Right renal pelvis (tissue), 4 donors: ENCODE measurements around the gene SH3GL1. TPM values are rescaled to one million over a fixed set of nuclear protein-coding genes. Genes with fewer than 3 reads are reported as not detected.

Experiments used
- DNase-seq, 4 donors: peaks; one replicate each; pipeline ENCODE4 v3.0.0-alpha.2; 2013; ENCODE audit warnings: low read depth in 4 of 4, low spot score in 3 of 4, missing footprints in 1 of 4
- polyA plus RNA-seq, 4 donors: library from polyadenylated mRNA; unstranded; fragments of 120-200 nt; gene quantifications; one replicate each; pipeline ENCODE4 v1.2.1, GENCODE V29; 2013; ENCODE audit not compliant: insufficient read length in 4 of 4

SH3GL1 gene
- polyA plus RNA-seq, 4 donors, result 60.1 to 82.5 (median 64.7) TPM

DNA sequence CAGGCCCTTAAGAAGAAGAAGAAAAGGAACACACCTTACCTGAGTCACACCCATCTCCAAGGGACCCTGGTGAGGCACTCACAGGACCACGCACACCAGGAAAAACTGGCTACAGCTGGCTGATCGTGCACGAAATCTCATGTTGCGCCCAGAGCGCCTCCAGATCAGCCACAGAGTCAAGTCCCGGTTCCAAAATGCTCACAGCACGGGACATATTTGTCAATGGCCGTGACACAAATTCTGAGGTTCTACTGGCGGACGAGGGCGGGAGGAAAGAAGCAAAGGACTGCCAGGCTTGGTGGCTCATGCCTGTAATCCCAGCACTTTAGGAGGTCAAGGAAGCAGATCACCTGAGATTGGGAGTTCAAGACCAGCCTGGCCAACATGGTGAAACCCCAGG, 21.5 kb downstream of the SH3GL1 start:
- no peak for DNase-seq

DNA sequence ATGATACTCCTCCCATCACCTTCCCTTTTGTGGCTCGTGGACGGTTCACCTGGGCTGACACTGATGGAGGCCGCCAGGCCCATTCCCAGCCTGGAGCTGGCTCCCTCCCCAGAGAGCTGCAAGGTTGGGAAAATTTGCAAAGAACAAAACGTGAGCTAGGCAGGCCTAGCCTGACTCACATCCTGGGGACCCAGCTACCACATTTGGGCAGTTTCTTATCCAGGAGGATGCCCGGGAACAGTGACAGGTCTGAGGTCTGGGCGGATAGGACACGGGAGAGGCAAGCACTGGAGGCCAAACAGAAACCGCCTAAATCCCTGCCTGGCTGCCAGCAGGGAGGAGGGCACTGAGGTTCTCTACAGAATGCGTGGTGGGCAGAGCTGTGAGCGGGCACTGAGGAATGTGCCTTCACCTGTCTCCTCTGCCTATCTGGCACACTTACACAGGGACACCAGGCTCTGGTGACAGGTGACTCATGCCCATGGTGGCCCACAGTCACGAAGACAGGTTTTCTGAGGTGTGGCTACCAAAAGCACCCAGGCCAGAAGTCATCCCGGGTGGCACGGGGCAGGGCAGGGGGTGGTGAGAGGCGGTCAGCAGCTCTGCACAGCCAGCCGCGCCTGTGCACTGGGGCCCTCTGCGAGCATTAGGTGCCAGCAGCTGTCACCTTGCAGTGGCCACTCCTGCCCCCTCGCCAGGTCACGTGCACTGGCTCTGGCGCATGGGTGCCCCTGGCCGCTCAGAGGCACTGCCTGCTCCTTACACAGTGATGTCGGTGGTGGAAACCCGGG, 23.2 kb downstream of the SH3GL1 start:
- no peak for DNase-seq

DNA sequence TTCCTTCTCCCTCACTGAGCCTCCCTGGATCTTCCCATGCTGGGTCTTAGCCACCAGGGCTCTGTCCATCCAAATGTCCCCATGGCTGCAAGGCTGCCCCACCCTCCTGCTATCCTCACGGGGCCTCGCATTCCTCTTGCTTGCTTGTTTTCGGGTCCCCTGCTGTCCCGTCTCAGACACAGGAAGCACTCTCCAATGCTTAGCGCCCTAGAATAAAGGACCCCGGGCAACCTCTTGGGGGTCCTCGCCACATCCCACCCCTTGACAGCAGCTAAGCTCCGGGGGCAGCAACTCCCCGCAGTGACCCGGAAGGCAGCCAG, 23.7 kb downstream of the SH3GL1 start:
- no peak for DNase-seq

DNA sequence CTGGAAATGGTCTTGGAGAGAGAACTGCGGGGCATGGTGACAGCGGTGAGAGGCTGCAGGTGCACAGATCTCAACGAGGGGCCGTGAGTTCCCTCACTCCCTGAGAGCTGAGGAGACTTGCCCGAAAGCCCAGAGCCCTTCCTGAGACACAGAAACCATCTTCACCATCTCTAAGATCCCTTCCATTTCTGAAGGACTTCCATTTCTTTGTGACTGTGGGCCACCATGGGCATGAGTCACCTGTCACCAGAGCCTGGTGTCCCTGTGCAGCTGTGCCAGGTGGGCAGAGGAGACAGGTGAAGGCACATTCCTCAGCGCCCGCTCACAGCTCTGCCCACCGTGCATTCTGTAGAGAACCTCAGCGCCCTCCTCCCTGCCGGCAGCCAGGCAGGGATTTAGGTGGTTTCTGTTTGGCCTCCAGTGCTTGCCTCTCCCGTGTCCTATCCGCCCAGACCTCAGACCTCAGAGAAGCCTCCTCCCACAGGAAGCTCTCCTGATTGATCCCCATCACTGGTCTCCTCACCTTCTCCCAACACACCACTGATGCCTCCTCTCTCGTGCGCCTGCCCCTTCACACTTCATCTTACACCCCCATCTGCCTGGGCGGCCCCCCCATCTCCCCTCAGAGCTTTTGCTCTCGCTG, 24.2 kb downstream of the SH3GL1 start:
- DNase-seq, result no peak

DNA sequence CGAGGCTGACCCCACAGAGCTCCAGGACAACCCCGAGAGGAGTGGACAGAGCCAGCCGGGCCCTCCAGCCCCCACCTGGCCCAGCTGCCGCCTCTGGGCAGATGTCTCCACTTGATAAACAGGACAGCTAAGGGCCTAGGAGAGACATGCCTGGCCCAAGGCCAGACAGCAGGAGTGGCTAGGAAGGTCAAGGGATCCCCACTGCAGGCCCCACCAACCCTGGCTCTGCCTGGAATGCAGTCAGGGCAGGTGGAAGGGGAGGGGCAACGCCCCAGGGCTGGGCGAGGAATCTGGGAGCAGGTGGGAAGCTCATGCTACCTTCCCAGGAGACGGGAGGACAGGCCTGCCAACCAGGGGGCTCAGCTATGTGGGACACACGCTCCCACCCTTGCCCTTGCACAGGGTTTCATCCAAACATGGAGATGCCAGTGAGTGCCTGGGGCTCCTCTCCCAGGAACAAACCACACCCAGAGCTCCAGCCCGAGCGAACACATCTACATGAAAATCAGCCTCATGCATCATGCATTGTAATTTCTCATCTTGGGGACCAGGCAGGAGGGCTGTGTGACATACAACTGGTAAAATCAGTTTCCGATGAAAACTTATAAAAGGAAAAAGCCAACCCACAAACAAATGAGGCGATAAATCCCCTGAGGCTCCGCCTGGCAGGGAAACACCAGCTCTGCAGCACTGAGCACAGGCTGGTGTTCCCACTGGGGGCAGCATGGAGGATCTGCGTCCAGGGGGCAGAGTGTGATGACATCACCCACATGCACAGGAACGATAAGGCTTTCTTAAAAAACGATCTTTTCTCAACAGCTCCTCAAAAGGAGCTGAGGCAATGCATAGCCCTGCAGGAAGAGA, 25.0 kb downstream of the SH3GL1 start:
- no peak for DNase-seq

DNA sequence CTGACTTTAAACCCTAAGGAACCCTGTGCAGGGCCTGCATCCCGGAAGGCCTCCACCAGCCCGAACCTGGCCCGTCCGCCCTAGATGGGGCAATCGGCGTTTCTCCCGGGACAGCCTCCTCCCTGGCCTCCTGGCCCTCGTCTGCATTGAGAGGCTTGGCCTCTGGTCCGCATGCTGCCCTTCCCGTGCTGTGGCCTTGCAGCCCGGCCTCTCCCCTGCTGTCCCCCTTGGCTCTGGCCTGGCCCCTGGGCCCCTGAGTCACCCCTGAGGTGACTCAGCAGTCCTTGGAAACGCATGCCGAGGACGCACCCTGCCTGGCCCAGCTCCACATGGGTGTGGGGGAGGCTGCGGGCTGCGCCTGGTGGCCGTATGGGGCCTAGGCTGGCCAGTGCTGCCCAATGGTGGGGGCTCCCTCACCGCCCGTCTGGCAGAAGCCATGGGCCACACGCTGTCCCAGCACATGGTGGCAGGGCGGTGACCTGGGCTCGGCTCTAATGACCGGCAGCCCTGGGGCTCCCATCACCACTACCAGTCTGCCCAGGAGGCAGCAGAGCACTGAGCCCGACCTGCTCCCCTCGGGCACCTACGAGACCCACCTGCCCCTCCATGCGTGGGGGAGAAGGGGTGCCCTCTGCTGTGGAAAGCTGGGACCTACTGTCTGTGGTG, 25.7 kb downstream of the SH3GL1 start:
- DNase-seq, result no peak

DNA sequence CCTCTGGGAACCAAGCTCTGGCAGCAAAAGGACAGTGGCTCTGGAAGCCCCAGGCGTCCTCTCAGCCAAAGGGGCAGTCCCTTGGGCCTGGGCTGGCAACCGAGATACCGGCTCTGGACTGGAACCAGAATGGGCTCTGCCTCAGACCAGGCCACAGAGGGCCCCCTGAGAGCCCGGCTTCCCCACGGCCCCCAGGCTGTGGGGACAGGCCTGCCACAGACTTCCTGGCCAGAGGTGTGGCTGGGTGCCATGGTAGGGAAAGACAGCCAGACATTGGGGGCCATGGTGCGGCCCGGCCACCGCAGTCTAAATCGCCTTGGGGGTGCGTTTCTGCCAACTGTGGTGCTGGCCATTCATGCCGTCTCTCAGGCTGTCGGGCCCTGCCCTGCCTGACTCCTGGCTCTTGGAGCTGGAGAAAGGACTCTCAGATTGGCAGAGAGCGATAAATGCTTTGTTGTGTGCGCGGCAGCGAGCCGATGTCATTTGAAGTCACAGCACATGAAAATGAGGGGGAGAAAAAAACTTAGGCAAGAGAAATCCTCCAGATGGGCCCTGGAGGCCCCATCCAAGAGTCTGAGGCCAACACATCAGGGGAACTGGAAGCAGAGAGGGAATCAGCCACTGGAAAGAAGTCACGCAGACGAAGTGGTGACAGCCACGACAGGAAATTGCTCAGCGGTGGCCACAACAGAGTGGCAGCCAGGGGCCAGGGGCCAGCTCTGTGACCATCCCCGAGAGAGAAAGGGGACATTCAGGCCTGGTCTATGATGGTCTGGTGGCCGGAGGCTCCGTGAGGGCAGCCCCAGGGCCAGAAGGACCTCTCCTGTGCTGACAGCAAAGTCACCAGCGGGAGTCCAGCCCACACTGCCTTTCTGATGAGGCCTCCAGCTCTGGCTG, 26.5 kb downstream of the SH3GL1 start:
- DNase-seq, result no peak

DNA sequence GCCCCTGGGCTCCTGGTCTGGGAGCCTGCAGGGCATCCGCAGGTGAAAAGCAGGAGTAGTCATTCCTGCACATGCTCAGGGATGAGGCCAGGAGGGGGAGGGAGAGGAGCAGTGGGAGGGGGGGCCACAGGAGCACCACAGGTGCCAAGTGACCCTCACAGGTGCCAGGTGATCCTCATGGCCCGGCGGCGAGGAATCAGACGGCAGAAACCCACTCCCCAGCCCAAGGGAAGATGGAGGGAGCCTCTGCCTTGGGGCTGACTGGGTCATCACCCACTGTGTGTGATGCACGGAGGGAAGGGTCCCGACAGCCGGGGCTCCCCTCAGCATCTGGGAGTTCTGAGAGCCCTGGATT, 27.4 kb downstream of the SH3GL1 start:
- no peak for DNase-seq

DNA sequence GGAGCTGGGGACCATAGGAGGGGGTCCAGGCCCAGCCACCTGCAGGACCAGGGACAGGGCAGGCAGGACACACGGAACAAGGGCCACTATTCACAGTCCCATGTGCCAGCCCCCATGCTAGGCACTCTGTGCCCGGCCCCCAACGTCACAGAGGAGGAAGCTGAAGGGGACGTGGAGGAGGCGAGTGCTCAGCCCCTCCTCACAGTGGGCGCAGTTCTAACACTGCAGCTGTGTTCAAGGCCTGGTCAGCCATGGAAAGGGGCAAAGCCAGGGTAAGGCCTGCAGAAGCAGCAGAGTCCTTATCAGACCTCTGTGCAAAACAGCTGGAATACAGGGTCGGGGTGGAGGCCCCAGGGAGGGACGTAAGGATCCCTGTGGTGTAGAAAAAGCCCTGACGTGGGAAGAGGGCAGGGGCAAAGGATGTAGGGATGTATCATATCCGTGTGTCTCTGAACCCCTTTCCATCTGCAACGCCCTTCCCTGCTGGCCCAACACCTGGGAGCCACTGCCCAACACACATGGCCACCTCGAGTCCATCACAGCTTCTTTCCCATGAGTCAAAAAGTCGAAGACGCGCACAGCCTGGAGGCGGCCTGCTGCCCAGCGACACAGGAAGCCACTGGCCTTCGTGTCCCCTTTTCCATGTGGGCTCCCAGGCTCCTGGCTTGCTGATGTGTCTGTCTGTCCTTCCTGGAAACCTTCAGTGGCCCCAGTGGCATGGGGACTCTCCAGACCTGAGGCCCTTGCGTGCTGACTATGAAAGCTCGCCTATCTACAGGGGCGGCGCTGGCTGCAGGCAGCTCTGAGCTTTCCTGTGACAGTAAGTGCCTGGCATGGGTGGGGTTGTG, 28.0 kb downstream of the SH3GL1 start:
- DNase-seq, result no peak

DNA sequence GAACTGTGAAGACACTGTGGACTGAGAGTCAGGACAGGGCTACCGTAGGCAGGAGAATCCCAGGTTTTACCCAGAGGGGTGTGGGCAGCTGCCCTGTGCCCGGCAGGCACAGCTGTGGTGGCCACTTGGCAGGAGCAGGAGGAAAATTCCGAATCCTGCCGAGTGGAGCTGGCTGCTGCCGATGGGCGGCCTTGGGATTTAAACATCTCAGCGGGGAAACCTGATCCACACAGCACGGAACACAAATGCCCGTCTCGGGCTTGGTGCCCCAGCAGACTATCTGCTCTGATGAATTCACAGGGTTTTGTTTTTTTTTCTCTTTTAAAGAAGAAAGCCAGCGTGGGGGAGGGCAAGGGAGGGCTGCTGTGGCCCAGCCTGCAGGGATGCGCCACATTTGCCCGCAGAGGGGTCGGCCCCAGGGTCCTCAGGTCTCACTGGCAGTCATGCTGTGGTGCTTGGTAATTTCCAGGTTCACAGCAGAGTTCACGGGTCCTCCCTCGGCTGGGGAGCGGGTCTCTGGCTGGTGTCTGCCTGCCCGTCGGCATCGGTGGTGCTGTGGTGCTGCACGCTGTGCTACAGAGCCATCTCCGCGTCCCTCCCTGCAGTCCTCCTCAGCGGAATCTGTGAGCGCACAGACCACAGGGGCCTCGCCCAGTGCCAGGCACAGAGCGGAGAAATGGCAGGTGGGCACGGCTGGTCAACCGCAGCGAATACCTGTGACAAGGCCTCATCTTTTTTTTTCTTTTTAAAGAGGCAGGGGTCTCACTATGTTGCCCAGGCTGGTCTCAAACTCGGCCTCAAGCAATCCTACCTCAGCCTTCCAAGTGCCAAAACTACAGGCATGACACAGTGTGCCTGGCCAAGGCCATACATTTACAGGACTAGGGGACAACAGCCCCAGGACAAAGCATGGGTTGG, 28.8 kb downstream of the SH3GL1 start:
- no peak for DNase-seq

DNA sequence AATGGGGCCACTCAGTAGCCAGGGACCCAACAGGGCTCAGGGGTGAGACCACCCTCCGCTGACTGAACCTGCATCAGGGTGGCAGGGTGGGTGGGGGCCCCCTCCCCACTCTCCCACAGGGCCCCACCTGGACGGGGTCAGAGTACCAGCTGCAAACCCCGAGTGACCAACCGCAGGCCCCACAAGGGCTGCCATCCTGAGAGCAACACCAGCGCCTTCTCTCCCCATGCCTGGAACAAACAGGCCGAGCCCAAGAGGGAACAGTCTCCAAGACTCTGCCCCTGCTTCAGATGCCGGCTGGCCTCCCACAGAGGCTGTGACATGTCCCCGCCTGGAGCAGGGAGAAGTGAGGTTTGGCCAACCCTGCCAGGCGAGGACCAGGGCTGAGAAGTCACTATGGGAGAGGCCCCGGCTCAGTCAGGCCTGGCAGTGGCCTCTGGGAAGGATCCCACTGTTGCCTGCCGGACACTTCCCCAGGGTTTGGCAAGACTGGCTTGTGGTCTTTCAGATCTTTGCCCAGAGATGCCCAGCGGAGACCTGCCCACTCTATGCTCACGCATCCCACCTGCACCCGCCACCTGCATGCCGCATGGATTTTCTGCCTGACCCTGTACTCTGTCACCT, 29.8 kb downstream of the SH3GL1 start:
- DNase-seq, result no peak

DNA sequence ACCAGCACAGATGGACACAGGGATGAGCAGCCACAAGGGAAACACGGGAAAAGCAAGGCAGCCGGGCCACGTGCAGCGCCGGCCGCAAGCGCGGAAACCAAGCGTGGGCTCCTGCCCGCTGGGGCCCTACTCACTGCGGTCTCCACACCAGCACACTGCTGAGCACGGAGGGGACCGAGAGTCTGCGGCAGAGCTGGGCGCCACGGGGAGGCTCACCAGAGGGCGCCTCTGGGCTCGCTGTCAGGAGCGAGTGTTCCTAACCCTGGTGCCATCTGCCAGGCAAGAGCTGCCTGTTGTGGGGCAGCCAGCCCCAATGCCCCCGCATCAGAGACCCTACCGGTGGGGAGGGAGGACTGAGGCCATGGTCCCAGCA, 30.5 kb downstream of the SH3GL1 start:
- no peak for DNase-seq

DNA sequence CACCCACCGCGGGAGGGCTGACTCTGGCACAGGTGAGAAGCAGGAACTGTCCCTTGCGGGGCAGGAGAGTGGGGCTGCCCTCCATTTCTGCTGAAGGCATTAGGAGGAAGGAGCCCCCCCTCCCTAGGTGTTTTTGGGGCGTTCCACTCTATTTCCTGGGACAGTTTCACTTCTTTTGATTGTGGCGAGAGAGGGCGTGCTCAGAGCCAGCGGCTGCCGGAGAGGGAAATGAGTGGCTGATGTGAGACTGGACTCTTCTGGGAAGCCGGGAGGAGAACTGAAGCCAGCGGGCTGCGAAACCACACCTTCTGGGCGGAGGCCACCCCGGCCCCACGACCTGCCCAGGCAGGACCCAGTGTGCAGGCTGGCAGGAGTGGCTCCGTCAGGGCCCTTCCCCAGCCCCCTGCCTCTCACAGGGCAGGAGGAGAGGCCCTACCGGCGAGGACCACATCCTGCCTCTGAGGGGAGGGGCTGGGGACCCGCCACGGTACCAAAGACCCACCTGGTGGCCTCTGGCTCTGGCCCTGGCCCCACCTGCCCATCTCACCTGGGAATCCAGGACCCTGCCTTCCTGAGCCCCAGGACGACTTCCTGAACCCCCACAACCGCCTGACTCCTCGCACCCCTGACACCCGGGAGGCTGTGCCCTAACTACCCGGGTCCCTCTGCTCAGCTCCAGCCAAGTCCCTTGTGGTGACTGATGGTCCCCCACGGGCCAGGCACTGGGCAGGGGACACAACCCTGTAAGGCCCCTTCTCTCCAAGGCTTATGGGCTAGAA, 31.0 kb downstream of the SH3GL1 start:
- no peak for DNase-seq

DNA sequence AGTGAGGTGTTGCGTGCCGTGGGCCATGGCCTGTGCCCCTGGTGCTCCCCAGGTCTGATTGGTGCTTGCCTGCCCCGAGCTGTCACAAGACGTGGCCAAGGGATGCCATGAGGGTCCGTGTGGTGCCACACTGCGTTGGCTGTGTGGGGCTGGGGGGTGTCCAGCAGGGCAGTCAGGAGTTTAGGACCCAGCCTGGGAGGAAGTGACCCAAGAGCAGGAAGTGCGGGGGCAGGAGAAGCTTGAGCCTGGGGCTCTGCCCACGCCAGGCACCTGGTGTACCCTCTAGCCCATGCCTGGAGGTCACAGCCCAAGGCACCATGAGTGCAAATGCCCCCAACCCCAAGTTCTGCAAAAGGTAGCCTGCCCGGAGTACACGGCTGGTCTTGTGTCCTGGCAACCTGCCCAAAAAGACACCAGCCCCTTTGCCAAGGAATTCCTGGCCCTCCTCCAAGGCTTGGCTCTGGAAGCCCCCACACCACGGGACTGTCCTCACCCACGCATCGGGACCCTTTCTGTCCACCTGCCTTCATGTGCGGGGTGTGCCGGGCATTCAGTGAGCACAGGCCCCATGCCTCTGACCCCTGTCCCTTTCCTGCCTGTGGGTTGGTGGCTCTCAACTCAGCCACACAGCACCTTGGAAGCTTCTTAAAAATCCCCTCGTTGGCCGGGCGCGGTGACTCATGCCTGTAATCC, 32.1 kb downstream of the SH3GL1 start:
- no peak for DNase-seq

DNA sequence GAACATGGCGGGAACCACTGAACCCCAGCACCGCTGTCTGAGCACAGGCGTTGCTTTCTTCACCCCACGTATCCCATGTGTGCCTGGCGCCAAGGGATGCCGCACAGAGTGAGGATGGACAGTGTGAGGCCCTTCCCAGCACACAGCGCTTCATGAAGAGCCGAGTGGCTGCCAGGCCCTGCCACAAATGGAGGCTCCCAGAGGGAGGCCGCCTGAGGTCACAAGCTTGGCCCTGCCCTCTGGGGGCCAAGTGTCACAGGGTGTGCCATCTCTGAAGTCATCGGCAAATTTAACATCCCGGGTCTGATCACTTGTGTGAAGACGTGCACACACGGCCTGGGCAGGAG, 32.6 kb downstream of the SH3GL1 start:
- DNase-seq, result no peak

DNA sequence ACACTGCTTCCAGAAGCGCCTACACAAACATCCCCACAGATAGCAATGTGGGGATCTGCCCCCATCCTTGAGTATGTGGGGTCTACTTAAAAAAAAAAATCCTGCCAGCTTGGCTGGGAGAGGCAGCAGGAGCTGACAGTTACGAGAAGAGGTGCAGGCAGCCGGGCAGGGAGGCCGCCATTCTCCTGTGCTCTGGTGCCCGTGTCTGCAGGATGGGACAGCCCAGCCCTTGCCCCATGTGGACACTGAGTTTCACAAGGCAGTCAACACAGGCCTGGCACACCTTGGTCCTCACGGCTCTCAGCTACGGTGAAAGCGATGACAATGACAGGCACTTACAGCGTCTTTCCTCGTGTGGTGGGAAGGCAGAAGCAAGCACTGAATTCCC, 33.0 kb downstream of the SH3GL1 start:
- no peak for DNase-seq
